ENCODE measurements around the gene SNAP25.

The SNAP25 gene

GRCh38 chr20:10342152-10342551 lies 123.5 kb downstream of the SNAP25 start:
- ChIA-PET POLR2A (no interaction called here), CTCF (no interaction called here)
- no peak for DNase-seq (ENCODE audit: extremely low spot score)
- no peak for TF ChIP-seq CTCF (IDR thresholded peaks at IDR 0.05; ENCODE audit: control extremely low read depth, extremely low read depth, low read depth, missing control alignments)

GRCh38 chr20:10344953-10345352 lies 126.3 kb downstream of the SNAP25 start:
- CTCF ChIA-PET = no interaction called here
- no peak for DNase-seq (ENCODE audit: extremely low spot score)
- TF ChIP-seq CTCF (IDR thresholded peaks at IDR 0.05; ENCODE audit: control extremely low read depth, extremely low read depth, low read depth, missing control alignments) = no peak
- POLR2A ChIA-PET = no interaction called here

- no peak for DNase-seq (ENCODE audit: extremely low spot score)
- ChIA-PET POLR2A (no interaction called here), CTCF (interaction anchor here (1.3 kb wide), 1 partner anchor 10 kb away, joined by 3 read pairs; no protein-coding TSS in a partner anchor)
- no peak for TF ChIP-seq CTCF (IDR thresholded peaks at IDR 0.05; ENCODE audit: control extremely low read depth, extremely low read depth, low read depth, missing control alignments)
These were observed 128.7 kb downstream of the SNAP25 start for GRCh38 chr20:10347086-10347880.

GRCh38 chr20:10349118-10349517 lies 130.5 kb downstream of the SNAP25 start:
- no peak for DNase-seq (ENCODE audit: extremely low spot score)
- TF ChIP-seq CTCF (IDR thresholded peaks at IDR 0.05; ENCODE audit: control extremely low read depth, extremely low read depth, low read depth, missing control alignments) = no peak
- POLR2A ChIA-PET = no interaction called here
- CTCF ChIA-PET = no interaction called here

GRCh38 chr20:10350188-10350842 lies 131.7 kb downstream of the SNAP25 start:
- no peak for DNase-seq (ENCODE audit: extremely low spot score)
- ChIA-PET POLR2A (interaction anchor here (0.7 kb wide), 1 partner anchor 530 kb away, joined by 3 read pairs; no protein-coding TSS in a partner anchor), CTCF (no interaction called here)
- TF ChIP-seq CTCF (IDR thresholded peaks at IDR 0.05; ENCODE audit: control extremely low read depth, extremely low read depth, low read depth, missing control alignments) = no peak

- DNase-seq (ENCODE audit: extremely low spot score) = no peak
- ChIA-PET CTCF (interaction anchor here (1.5 kb wide), 1 partner anchor 29 kb away, joined by 4 read pairs; no protein-coding TSS in a partner anchor), POLR2A (no interaction called here)
- TF ChIP-seq CTCF (IDR thresholded peaks at IDR 0.05; ENCODE audit: control extremely low read depth, extremely low read depth, low read depth, missing control alignments) = no peak
These were observed 134.5 kb downstream of the SNAP25 start for GRCh38 chr20:10352934-10353824.

Data from GM10248 (cell line).